Transverse colon (tissue), 4 donors: ENCODE measurements around the gene SF1.

Experiments used
- EP300 ChIP-seq: sonication (generic); formaldehyde crosslinking; IDR thresholded peaks from one replicate; pipeline ENCODE4 v1.6.1; 2017; ENCODE audit warnings: antibody characterized with exemption, low read depth
- POLR2A ChIP-seq: fragments of 450-650 bp; IDR thresholded peaks from one replicate; pipeline ENCODE4 v1.6.1; 2016; ENCODE audit warnings: antibody characterized with exemption, mild to moderate bottlenecking, moderate library complexity
- POLR2AphosphoS5 ChIP-seq, 3 donors: sonication (generic); formaldehyde crosslinking; IDR thresholded peaks; one replicate each; pipeline ENCODE4 v1.6.1; 2016; ENCODE audit warnings: antibody characterized with exemption in 3 of 3
- TF ChIP-seq, protein P1 (sequence below), 5 experiments: fragments of 200-600 bp in 3 of 5; fragments of 450-650 bp in 2 of 5; sonication (generic) in 3 of 5; IDR thresholded peaks; 1 replicate in 2 of 5; 2 replicates in 3 of 5; pipeline ENCODE4 v1.5.1; 2016 to 2017; ENCODE audit warnings: antibody characterized with exemption in 5 of 5, inconsistent platforms in 3 of 5, mild to moderate bottlenecking in 2 of 5, moderate library complexity in 1 of 5

DNA sequence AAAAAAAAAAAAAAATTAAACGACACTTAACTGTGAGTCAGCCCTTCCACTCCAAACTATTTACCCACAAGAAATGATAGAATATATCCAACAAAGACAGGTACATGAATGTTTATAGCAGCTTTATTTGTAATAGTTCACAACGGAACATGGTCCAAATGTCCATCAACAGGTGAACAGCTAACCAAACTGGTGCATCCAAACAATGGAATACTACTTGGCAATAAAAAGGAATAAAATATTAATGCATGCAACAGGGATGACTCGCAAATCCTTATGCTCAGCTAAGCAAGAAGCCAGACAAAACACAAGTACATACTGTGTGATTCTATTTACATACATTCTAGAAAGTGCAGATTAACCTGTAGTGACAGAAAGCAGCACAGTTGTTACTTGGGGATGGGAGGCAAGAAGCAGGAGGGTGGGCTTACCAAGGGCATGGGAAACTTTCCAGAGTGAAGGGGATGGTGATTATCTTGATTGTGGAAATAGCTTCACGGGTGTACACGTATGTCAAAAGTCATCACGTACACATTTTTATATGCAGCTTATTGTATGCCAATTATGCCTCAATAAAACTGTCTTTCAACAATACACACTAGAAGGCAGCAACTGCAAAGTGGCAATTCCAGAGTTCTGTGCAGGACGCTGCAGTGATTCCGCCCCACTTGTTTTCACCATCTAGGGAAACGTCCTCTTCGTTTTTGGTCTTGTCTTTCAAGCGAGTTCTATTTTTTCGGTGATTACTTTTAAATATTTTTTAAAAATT is 6.7 kb upstream of the SF1 start:
- TF ChIP-seq, protein P1, sequence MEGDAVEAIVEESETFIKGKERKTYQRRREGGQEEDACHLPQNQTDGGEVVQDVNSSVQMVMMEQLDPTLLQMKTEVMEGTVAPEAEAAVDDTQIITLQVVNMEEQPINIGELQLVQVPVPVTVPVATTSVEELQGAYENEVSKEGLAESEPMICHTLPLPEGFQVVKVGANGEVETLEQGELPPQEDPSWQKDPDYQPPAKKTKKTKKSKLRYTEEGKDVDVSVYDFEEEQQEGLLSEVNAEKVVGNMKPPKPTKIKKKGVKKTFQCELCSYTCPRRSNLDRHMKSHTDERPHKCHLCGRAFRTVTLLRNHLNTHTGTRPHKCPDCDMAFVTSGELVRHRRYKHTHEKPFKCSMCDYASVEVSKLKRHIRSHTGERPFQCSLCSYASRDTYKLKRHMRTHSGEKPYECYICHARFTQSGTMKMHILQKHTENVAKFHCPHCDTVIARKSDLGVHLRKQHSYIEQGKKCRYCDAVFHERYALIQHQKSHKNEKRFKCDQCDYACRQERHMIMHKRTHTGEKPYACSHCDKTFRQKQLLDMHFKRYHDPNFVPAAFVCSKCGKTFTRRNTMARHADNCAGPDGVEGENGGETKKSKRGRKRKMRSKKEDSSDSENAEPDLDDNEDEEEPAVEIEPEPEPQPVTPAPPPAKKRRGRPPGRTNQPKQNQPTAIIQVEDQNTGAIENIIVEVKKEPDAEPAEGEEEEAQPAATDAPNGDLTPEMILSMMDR (IDR thresholded peaks at IDR 0.05), result no peak
- TF ChIP-seq EP300 (no peak), POLR2A (no peak), POLR2AphosphoS5 (IDR thresholded peaks at IDR 0.05) (peak in 1 of 3 donors; percentile 6)
